ENCODE measurements around the gene AP1S1. TPM values are rescaled to one million over a fixed set of nuclear protein-coding genes. Genes with fewer than 3 reads are reported as not detected.

AP1S1 gene
- total and polyA plus RNA-seq, 4 donors: 42.7 to 74.7 (median 60.9) TPM

- Histone ChIP-seq H3K27me3 (ENCODE audit: control insufficient read depth in 3 of 3, insufficient read depth in 3 of 3, low read length in 2 of 3) (no peaks in the 10 kb centered on the region), H3K4me1 (ENCODE audit: control insufficient read depth in 5 of 5, insufficient read depth in 5 of 5, low read length in 5 of 5) (peaks cover 0 to 8% (median 0%) of the 10 kb centered on the region in 5 donors), H3K9ac (ENCODE audit: insufficient read depth in 1 of 2, low read length in 2 of 2) (no peak overlapping the region), H3K36me3 (ENCODE audit: control insufficient read depth in 4 of 4, insufficient read depth in 4 of 4, low read length in 4 of 4) (no peaks in the 10 kb centered on the region), H3K4me3 (no peak overlapping the region), H3K9me3 (ENCODE audit: control insufficient read depth in 4 of 4, insufficient read depth in 3 of 4, low read length in 3 of 4) (no peaks in the 10 kb centered on the region), H3K27ac (ENCODE audit: low read depth in 1 of 2, low read length in 1 of 2) (no peak overlapping the region)
- 43 to 83% methylated on average over 7 of the region's 7 CpGs for WGBS, 2 donors
- no peak for TF ChIP-seq CTCF (IDR thresholded peaks at IDR 0.05; ENCODE audit: control extremely low read depth, extremely low read depth)
- no peak for ATAC-seq (ENCODE audit: insufficient read depth, low FRiP score)
- DNase-seq: no peak
Observed at GRCh38 chr7:101106386-101106785, 47.9 kb upstream of the AP1S1 start.

- Histone ChIP-seq H3K4me1 (ENCODE audit: control insufficient read depth in 5 of 5, insufficient read depth in 5 of 5, low read length in 5 of 5) (peaks cover 0 to 9% (median 6%) of the 10 kb centered on the region in 5 donors), H3K9me3 (ENCODE audit: control insufficient read depth in 4 of 4, insufficient read depth in 3 of 4, low read length in 3 of 4) (no peaks in the 10 kb centered on the region), H3K9ac (ENCODE audit: insufficient read depth in 1 of 2, low read length in 2 of 2) (no peak overlapping the region), H3K4me3 (no peak overlapping the region), H3K27ac (ENCODE audit: low read depth in 1 of 2, low read length in 1 of 2) (peak overlapping the region; percentile 11 to 70), H3K36me3 (ENCODE audit: control insufficient read depth in 4 of 4, insufficient read depth in 4 of 4, low read length in 4 of 4) (no peaks in the 10 kb centered on the region), H3K27me3 (ENCODE audit: control insufficient read depth in 3 of 3, insufficient read depth in 3 of 3, low read length in 2 of 3) (no peaks in the 10 kb centered on the region)
- ATAC-seq (ENCODE audit: insufficient read depth, low FRiP score) (no peak), DNase-seq (peak in 2 of 3 donors; percentile 25 to 56)
- 27 to 34% methylated on average over 16 of the region's 16 CpGs for WGBS, 2 donors
- TF ChIP-seq CTCF (IDR thresholded peaks at IDR 0.05; ENCODE audit: control extremely low read depth, extremely low read depth): no peak
Observed at GRCh38 chr7:101108330-101108857, 45.9 kb upstream of the AP1S1 start.

GRCh38 chr7:101108961-101109360 is 45.3 kb upstream of the AP1S1 start:
- H3K9me3 ChIP-seq (ENCODE audit: control insufficient read depth in 4 of 4, insufficient read depth in 3 of 4, low read length in 3 of 4): no peaks in the 10 kb centered on the region
- no peaks in the 10 kb centered on the region for H3K36me3 ChIP-seq (ENCODE audit: control insufficient read depth in 4 of 4, insufficient read depth in 4 of 4, low read length in 4 of 4)
- H3K27ac ChIP-seq (ENCODE audit: low read depth in 1 of 2, low read length in 1 of 2): peak overlapping the region; percentile 11 to 70
- WGBS, 2 donors: 67 to 85% methylated on average over 7 of the region's 7 CpGs
- peaks cover 0 to 9% (median 6%) of the 10 kb centered on the region in 5 donors for H3K4me1 ChIP-seq (ENCODE audit: control insufficient read depth in 5 of 5, insufficient read depth in 5 of 5, low read length in 5 of 5)
- no peak for ATAC-seq (ENCODE audit: insufficient read depth, low FRiP score)
- no peak overlapping the region for H3K4me3 ChIP-seq
- no peak overlapping the region for H3K9ac ChIP-seq (ENCODE audit: insufficient read depth in 1 of 2, low read length in 2 of 2)
- no peaks in the 10 kb centered on the region for H3K27me3 ChIP-seq (ENCODE audit: control insufficient read depth in 3 of 3, insufficient read depth in 3 of 3, low read length in 2 of 3)
- TF ChIP-seq CTCF (IDR thresholded peaks at IDR 0.05; ENCODE audit: control extremely low read depth, extremely low read depth): no peak
- no peak for DNase-seq

GRCh38 chr7:101109368-101109767 is 44.9 kb upstream of the AP1S1 start:
- ATAC-seq (ENCODE audit: insufficient read depth, low FRiP score): no peak
- H3K4me1 ChIP-seq (ENCODE audit: control insufficient read depth in 5 of 5, insufficient read depth in 5 of 5, low read length in 5 of 5): peaks cover 0 to 9% (median 6%) of the 10 kb centered on the region in 5 donors
- 77 to 86% methylated on average over 6 of the region's 6 CpGs for WGBS, 2 donors

More at GRCh38 chr7:101109368-101109767, 44.9 kb upstream of the AP1S1 start:
- Histone ChIP-seq H3K9me3 (ENCODE audit: control insufficient read depth in 4 of 4, insufficient read depth in 3 of 4, low read length in 3 of 4) (no peaks in the 10 kb centered on the region), H3K9ac (ENCODE audit: insufficient read depth in 1 of 2, low read length in 2 of 2) (no peak overlapping the region), H3K27me3 (ENCODE audit: control insufficient read depth in 3 of 3, insufficient read depth in 3 of 3, low read length in 2 of 3) (no peaks in the 10 kb centered on the region), H3K36me3 (ENCODE audit: control insufficient read depth in 4 of 4, insufficient read depth in 4 of 4, low read length in 4 of 4) (no peaks in the 10 kb centered on the region), H3K4me3 (no peak overlapping the region), H3K27ac (ENCODE audit: low read depth in 1 of 2, low read length in 1 of 2) (peak overlapping the region in 1 of 2 donors; percentile 70)
- no peak for TF ChIP-seq CTCF (IDR thresholded peaks at IDR 0.05; ENCODE audit: control extremely low read depth, extremely low read depth)
- DNase-seq: no peak

Data from lung (tissue), 12 donors.